HG03354 (cell line): Measurements from ENCODE around the gene RPS13.
"Not testable (repeated sequence)": the region's sequence is repeated elsewhere in the genome, so short reads cannot be mapped to it uniquely, and the experiment has no call there.

ENCODE experiments used
- ATAC-seq: cut with Tn5 transposase; IDR thresholded peaks from one replicate; pipeline ENCODE4 v1.9.1; 2021; ENCODE audit warnings: mild to moderate bottlenecking; ENCODE audit not compliant: unreplicated experiment, poor library complexity, severe bottlenecking

RPS13 gene

GRCh38 chr11:17036666-17037658 is 40.5 kb downstream of the RPS13 start:
- no peak for ATAC-seq

GRCh38 chr11:17034027-17034426 is 43.4 kb downstream of the RPS13 start:
- not testable (repeated sequence) for ATAC-seq

- no peak for ATAC-seq
Observed at GRCh38 chr11:17026487-17027082, 50.9 kb downstream of the RPS13 start.

- no peak for ATAC-seq
Observed at GRCh38 chr11:17024924-17025323, 52.5 kb downstream of the RPS13 start.
